Endothelial cell of umbilical vein (primary cell): ENCODE measurements around the gene SLMAP. TPM values are rescaled to one million over a fixed set of nuclear protein-coding genes. Genes with fewer than 3 reads are reported as not detected.

Experiments used
- BruUV-seq: library from RNA; stranded (reverse); fragments of 400-500 nt; replicated peaks from 2 replicates; lab custom pipeline; 2021; lab: Mats Ljungman, UMichigan
- CTCF ChIA-PET: fragments of 300-600, 350-600 bp; sonication (Branson Sonifier 250); formaldehyde crosslinking; loops from one replicate; lab custom pipeline; 2021; ENCODE audit warnings: antibody characterized with exemption, inconsistent platforms; lab: Charles Lee
- POLR2A ChIA-PET: fragments of 300-600, 350-600 bp; sonication (Branson Sonifier 250); formaldehyde crosslinking; loops from one replicate; lab custom pipeline; 2021; ENCODE audit warnings: antibody characterized with exemption, inconsistent platforms; lab: Charles Lee
- DNase-seq: peaks from one replicate; pipeline ENCODE4 v3.0.0-alpha.2; 2011; ENCODE audit warnings: low read depth, low spot score
- FAIRE-seq: peaks from 2 replicates; lab custom pipeline; 2011; peaks lifted over from hg19 to GRCh38; lab: Jason Lieb, UNC
- H2AFZ ChIP-seq: 2 replicates; pipeline ENCODE4 v1.6.0; 2012; ENCODE audit warnings: low read depth, low read length, control low read depth, inconsistent platforms
- H3K27ac ChIP-seq: 2 replicates; pipeline ENCODE4 v1.5.1; 2011; ENCODE audit warnings: low read depth, mild to moderate bottlenecking, control low read depth, low read length, moderate library complexity; ENCODE audit not compliant: insufficient read depth
- H3K27me3 ChIP-seq, 2 experiments: 2 replicates each; pipeline versions ENCODE4 v1.6.0 to v1.6.1; 2011; ENCODE audit warnings: low read length in 2 of 2, mixed read lengths in 1 of 2; ENCODE audit not compliant: control insufficient read depth in 2 of 2, insufficient read depth in 2 of 2
- H3K36me3 ChIP-seq, 2 experiments: 2 replicates in 1 of 2; 3 replicates in 1 of 2; pipeline ENCODE4 v1.5.1; 2011; ENCODE audit warnings: low read length in 2 of 2, mild to moderate bottlenecking in 1 of 2, moderate library complexity in 1 of 2; ENCODE audit not compliant: control insufficient read depth in 2 of 2, insufficient read depth in 2 of 2; ENCODE audit errors: extremely low read depth in 1 of 2
- H3K4me1 ChIP-seq: 3 replicates; pipeline ENCODE4 v1.5.1; 2011; ENCODE audit warnings: mild to moderate bottlenecking, low read length; ENCODE audit not compliant: control insufficient read depth, insufficient read depth; ENCODE audit errors: extremely low read depth
- H3K4me2 ChIP-seq: 2 replicates; pipeline ENCODE4 v1.6.1; 2011; ENCODE audit warnings: low read length, control low read depth, mixed read lengths; ENCODE audit not compliant: insufficient read depth
- H3K4me3 ChIP-seq, 3 experiments: fragments of 200-600 bp in 1 of 3; sonication (generic), shearing (Covaris generic) in 1 of 3; replicated peaks in 1 of 3; 2 replicates each; pipeline ENCODE4 v1.5.1; 2011 to 2016; ENCODE audit warnings: control low read depth in 3 of 3, low read length in 3 of 3, mild to moderate bottlenecking in 2 of 3, inconsistent platforms in 1 of 3, low read depth in 1 of 3, moderate library complexity in 1 of 3; ENCODE audit not compliant: insufficient read depth in 1 of 3
- H3K79me2 ChIP-seq: 2 replicates; pipeline ENCODE4 v1.6.0; 2012; ENCODE audit warnings: low read length, inconsistent platforms; ENCODE audit not compliant: control insufficient read depth, insufficient read depth
- H3K9ac ChIP-seq: replicated peaks from 2 replicates; pipeline ENCODE3; 2011; ENCODE audit warnings: low read length, control low read depth; ENCODE audit not compliant: insufficient read depth; ENCODE audit errors: extremely low read depth
- H3K9me1 ChIP-seq: replicated peaks from 3 replicates; pipeline ENCODE4 v1.6.0; 2011; ENCODE audit warnings: mild to moderate bottlenecking, low read length; ENCODE audit not compliant: control insufficient read depth, insufficient read depth; ENCODE audit errors: extremely low read depth
- H3K9me3 ChIP-seq: replicated peaks from 2 replicates; pipeline ENCODE4 v1.5.1; 2012; ENCODE audit warnings: low read length, inconsistent platforms; ENCODE audit not compliant: control insufficient read depth, insufficient read depth
- H4K20me1 ChIP-seq: replicated peaks from 2 replicates; pipeline ENCODE3; 2011; ENCODE audit warnings: mild to moderate bottlenecking, low read length; ENCODE audit not compliant: control insufficient read depth, insufficient read depth; ENCODE audit errors: extremely low read depth
- CTCF ChIP-seq, 2 donors: IDR thresholded peaks; 1 replicate in 1 of 2; 2 replicates in 1 of 2; pipeline ENCODE4 v1.5.1; 2011; ENCODE audit warnings: low read length in 2 of 2, mild to moderate bottlenecking in 2 of 2, moderate library complexity in 2 of 2, control low read depth in 1 of 2, inconsistent platforms in 1 of 2, low read depth in 1 of 2; ENCODE audit not compliant: insufficient read depth in 1 of 2; ENCODE audit errors: extremely low read depth in 1 of 2
- EZH2 ChIP-seq: IDR thresholded peaks from 2 replicates; pipeline ENCODE4 v1.6.1; 2012; ENCODE audit warnings: borderline replicate concordance, low read depth, mild to moderate bottlenecking, moderate library complexity, low read length, inconsistent platforms; ENCODE audit not compliant: severe bottlenecking
- FOS ChIP-seq: IDR thresholded peaks from 2 replicates; pipeline ENCODE4 v1.6.1; 2011; ENCODE audit warnings: mild to moderate bottlenecking, low read length, moderate library complexity, borderline replicate concordance; ENCODE audit not compliant: insufficient read depth
- GATA2 ChIP-seq: IDR thresholded peaks from 2 replicates; pipeline ENCODE4 v1.7.0; 2011; ENCODE audit warnings: low read depth, mild to moderate bottlenecking, moderate library complexity, mixed read lengths, low read length; ENCODE audit not compliant: insufficient read length, insufficient read depth
- JUN ChIP-seq: IDR thresholded peaks from 2 replicates; pipeline ENCODE4 v1.6.1; 2011; ENCODE audit warnings: borderline replicate concordance, low read depth; ENCODE audit not compliant: insufficient read length, insufficient read depth
- MAX ChIP-seq: IDR thresholded peaks from 2 replicates; pipeline ENCODE4 v1.6.1; 2011; ENCODE audit not compliant: insufficient read depth, insufficient read length
- MYC ChIP-seq: IDR thresholded peaks from one replicate; pipeline ENCODE4 v1.6.1; 2011; ENCODE audit warnings: mild to moderate bottlenecking, low read depth, low read length
- POLR2A ChIP-seq: IDR thresholded peaks from 2 replicates; pipeline ENCODE4 v1.6.1; 2012; ENCODE audit warnings: low read depth, mild to moderate bottlenecking, control low read depth, low read length
- POLR2AphosphoS5 ChIP-seq: IDR thresholded peaks from 2 replicates; pipeline ENCODE4 v1.6.1; 2012; ENCODE audit warnings: low read depth, mild to moderate bottlenecking, control low read depth, low read length, moderate library complexity; ENCODE audit not compliant: insufficient read depth
- dilution Hi-C: fragments of 300-500 bp; cut with MboI; formaldehyde crosslinking; loops from one replicate; pipeline ENCODE4 v1.15.0; 2019; ENCODE audit warnings: low sequenced_read_pairs; ENCODE audit not compliant: extremely low pct_ligation_motif_present
- intact Hi-C: fragments of 100-400 bp; cut with micrococcal nuclease; formaldehyde crosslinking; loops from one replicate; pipeline ENCODE4 v1.10.0; 2022
- polyA plus RNA-seq, 4 experiments: library from polyadenylated mRNA; depleted of rRNA in 3 of 4; stranded (reverse) in 3 of 4; unstranded in 1 of 4; fragments of >200 nt; gene quantifications; 2 replicates each; pipeline versions ENCODE4 v1.2.1 to v1.2.3, GENCODE V29; 2011 to 2012; ENCODE audit warnings: missing spikeins in 1 of 4
- total RNA-seq: library from RNA; stranded (reverse); gene quantifications from 2 replicates; pipeline ENCODE4 v1.2.3, GENCODE V29; 2021

Gene SLMAP
- total and polyA plus RNA-seq, 2 donors (not counting 3 experiments of a cell fraction or from before 2014, with no cell fraction given) = 9.8 to 54.7 TPM

- Histone ChIP-seq H3K9me1 (no peaks in the 10 kb centered on the region), H3K9ac (no peak overlapping the region), H3K27ac (no peak overlapping the region), H3K4me2 (no peak overlapping the region), H2AFZ (no peak overlapping the region), H3K4me3 (no peak overlapping the region), H3K4me1 (peaks cover 6% of the 10 kb centered on the region), H3K79me2 (peaks cover 65% of the 10 kb centered on the region), H3K27me3 (no peaks in the 10 kb centered on the region), H3K36me3 (no peaks in the 10 kb centered on the region), H4K20me1 (no peaks in the 10 kb centered on the region), H3K9me3 (no peaks in the 10 kb centered on the region)
- CTCF ChIA-PET = interaction anchor here (0.9 to 2.3 kb wide), 4 partner anchors 10 to 54 kb away, joined by 3 to 6 read pairs (median 3); partner anchors contain the start of gene SLMAP
- no peak for TF ChIP-seq CTCF (IDR thresholded peaks at IDR 0.05; ENCODE audit: extremely low read depth in 1 of 2, insufficient read depth in 1 of 2, low read depth in 1 of 2, low read length in 2 of 2)
- dilution Hi-C loops = no loop called here
- DNase-seq (no peak), FAIRE-seq (no peak)
- no TSS peak for BruUV-seq
- POLR2A ChIA-PET = no interaction called here
- intact Hi-C loops = no loop called here
These were observed 53.5 kb downstream of the SLMAP start for GRCh38 chr3:57809609-57809968.

GRCh38 chr3:57810048-57810447 lies 53.9 kb downstream of the SLMAP start:
- TF ChIP-seq FOS (no peak), CTCF (IDR thresholded peaks at IDR 0.05; ENCODE audit: extremely low read depth in 1 of 2, insufficient read depth in 1 of 2, low read depth in 1 of 2, low read length in 2 of 2) (no peak), JUN (no peak), MAX (no peak), EZH2 (no peak), GATA2 (no peak), MYC (no peak), POLR2A (no peak), POLR2AphosphoS5 (no peak)
- intact Hi-C loops (no loop called here), dilution Hi-C loops (no loop called here)
- Histone ChIP-seq H2AFZ (no peak overlapping the region), H3K36me3 (no peaks in the 10 kb centered on the region), H3K4me1 (peaks cover 6% of the 10 kb centered on the region), H3K9me1 (no peaks in the 10 kb centered on the region), H3K4me3 (no peak overlapping the region), H3K27ac (no peak overlapping the region), H4K20me1 (no peaks in the 10 kb centered on the region), H3K4me2 (no peak overlapping the region), H3K27me3 (no peaks in the 10 kb centered on the region), H3K79me2 (peaks cover 64% of the 10 kb centered on the region), H3K9ac (no peak overlapping the region), H3K9me3 (no peaks in the 10 kb centered on the region)
- DNase-seq = no peak
- no TSS peak for BruUV-seq
- no peak for FAIRE-seq
- POLR2A ChIA-PET = no interaction called here
- CTCF ChIA-PET = interaction anchor here (0.9 to 1.1 kb wide), 3 partner anchors 10 to 54 kb away, joined by 3 read pairs; partner anchors contain the start of gene SLMAP
